ENCODE results near the gene SLC30A7.

Gene SLC30A7

DNA sequence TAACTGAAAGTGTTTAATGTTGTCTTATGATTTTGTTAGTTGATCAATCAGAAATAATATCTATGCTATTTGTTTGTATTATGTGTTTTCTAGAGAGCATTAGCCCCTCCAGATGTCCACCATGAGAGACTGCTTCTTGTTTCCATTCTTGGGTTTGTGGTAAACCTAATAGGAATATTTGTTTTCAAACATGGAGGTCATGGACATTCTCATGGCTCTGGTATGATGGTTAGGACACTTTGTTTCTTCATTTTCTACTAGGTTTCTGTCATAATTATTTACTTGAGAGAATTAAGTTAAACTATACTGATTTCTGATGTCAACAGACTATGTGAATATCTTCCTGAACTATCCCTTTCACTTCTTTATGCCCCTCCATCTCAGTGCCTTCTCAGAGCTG is 16.1 kb downstream of the SLC30A7 start:
- no peak for TF ChIP-seq GABPA (IDR thresholded peaks at IDR 0.05; ENCODE audit: low read depth)
- TF ChIP-seq, protein P1, sequence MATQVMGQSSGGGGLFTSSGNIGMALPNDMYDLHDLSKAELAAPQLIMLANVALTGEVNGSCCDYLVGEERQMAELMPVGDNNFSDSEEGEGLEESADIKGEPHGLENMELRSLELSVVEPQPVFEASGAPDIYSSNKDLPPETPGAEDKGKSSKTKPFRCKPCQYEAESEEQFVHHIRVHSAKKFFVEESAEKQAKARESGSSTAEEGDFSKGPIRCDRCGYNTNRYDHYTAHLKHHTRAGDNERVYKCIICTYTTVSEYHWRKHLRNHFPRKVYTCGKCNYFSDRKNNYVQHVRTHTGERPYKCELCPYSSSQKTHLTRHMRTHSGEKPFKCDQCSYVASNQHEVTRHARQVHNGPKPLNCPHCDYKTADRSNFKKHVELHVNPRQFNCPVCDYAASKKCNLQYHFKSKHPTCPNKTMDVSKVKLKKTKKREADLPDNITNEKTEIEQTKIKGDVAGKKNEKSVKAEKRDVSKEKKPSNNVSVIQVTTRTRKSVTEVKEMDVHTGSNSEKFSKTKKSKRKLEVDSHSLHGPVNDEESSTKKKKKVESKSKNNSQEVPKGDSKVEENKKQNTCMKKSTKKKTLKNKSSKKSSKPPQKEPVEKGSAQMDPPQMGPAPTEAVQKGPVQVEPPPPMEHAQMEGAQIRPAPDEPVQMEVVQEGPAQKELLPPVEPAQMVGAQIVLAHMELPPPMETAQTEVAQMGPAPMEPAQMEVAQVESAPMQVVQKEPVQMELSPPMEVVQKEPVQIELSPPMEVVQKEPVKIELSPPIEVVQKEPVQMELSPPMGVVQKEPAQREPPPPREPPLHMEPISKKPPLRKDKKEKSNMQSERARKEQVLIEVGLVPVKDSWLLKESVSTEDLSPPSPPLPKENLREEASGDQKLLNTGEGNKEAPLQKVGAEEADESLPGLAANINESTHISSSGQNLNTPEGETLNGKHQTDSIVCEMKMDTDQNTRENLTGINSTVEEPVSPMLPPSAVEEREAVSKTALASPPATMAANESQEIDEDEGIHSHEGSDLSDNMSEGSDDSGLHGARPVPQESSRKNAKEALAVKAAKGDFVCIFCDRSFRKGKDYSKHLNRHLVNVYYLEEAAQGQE (IDR thresholded peaks at IDR 0.05; ENCODE audit: insufficient replicate concordance, low read depth), result no peak
- TF ChIP-seq POLR2AphosphoS5 (IDR thresholded peaks at IDR 0.05; ENCODE audit: low read depth), result no peak
- no peak for TF ChIP-seq CTCF (IDR thresholded peaks at IDR 0.05; ENCODE audit: insufficient read depth, low read length)
- TF ChIP-seq SPI1 (IDR thresholded peaks at IDR 0.05; ENCODE audit: borderline replicate concordance, low read depth), result no peak
- no peak for DNase-seq (ENCODE audit: low read depth in 1 of 2, low spot score in 1 of 2)
- Histone ChIP-seq H3K4me3 (replicated peaks; ENCODE audit: insufficient read depth, low read length) (no peak overlapping the region), H3K27ac (replicated peaks) (no peak overlapping the region), H3K27me3 (ENCODE audit: insufficient read depth, poor library complexity, severe bottlenecking) (no peaks in the 10 kb centered on the region)

DNA sequence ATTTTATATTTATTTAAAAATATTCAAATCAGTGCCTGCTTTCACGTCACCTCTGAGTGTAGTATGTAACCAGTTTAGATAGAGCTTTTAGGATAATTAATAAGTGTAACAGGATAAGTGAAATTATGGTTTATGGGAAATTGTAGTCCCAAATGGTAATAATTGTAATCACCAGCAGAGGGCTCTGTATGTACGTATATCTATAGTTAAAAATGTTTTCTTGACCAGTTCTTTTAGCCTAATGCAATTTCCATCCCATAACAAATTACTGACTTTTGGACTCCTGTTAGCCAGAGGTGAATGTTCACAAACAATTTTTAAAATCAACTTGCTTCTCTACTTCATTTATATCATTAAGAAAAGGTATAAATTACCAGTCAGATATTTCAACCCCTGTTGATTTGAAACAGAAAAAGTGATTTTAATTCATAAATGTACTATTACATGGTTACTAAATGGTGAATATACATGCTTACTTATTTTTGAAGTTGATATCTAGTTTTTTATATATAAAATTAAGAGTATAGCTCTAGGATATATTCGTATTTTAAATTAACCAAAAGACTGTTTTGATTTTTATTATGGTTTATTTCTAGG is 25.3 kb downstream of the SLC30A7 start:
- TF ChIP-seq, protein P1 (IDR thresholded peaks at IDR 0.05; ENCODE audit: insufficient replicate concordance, low read depth), result no peak
- peak; percentile 34 for TF ChIP-seq CTCF (IDR thresholded peaks at IDR 0.05; ENCODE audit: insufficient read depth, low read length)
- no peak for TF ChIP-seq SPI1 (IDR thresholded peaks at IDR 0.05; ENCODE audit: borderline replicate concordance, low read depth)
- no peak for TF ChIP-seq POLR2AphosphoS5 (IDR thresholded peaks at IDR 0.05; ENCODE audit: low read depth)
- no peak for TF ChIP-seq GABPA (IDR thresholded peaks at IDR 0.05; ENCODE audit: low read depth)
- peak in 1 of 2 experiments; percentile 12 for DNase-seq (ENCODE audit: low read depth in 1 of 2, low spot score in 1 of 2)
- no peak overlapping the region for H3K27ac ChIP-seq (replicated peaks)

DNA sequence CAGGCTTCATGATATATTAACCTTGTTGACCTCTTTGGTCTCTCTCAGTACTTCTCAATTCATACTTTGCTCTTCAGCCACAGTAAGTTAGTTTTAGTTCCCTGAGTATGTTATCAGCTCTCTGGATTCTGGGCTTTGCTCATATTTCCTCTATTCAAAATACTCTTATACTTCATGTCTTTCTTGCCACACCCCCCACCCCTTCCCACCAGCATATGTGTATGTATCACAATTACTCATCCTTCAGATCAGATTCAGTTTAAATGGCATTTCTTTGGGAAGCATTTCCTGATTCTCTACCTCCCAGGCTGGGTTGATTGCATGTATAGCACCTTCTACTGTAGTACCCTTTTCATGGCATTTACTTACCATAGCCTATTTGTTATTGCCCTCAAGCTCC is 28.3 kb downstream of the SLC30A7 start:
- no peak for DNase-seq (ENCODE audit: low read depth in 1 of 2, low spot score in 1 of 2)
- Histone ChIP-seq H3K27me3 (ENCODE audit: insufficient read depth, poor library complexity, severe bottlenecking) (no peaks in the 10 kb centered on the region), H3K27ac (replicated peaks) (no peak overlapping the region), H3K4me3 (replicated peaks; ENCODE audit: insufficient read depth, low read length) (no peak overlapping the region)
- TF ChIP-seq CTCF (IDR thresholded peaks at IDR 0.05; ENCODE audit: insufficient read depth, low read length) (no peak), GABPA (IDR thresholded peaks at IDR 0.05; ENCODE audit: low read depth) (no peak), POLR2AphosphoS5 (IDR thresholded peaks at IDR 0.05; ENCODE audit: low read depth) (no peak), SPI1 (IDR thresholded peaks at IDR 0.05; ENCODE audit: borderline replicate concordance, low read depth) (no peak)
- TF ChIP-seq, protein P1 (IDR thresholded peaks at IDR 0.05; ENCODE audit: insufficient replicate concordance, low read depth), result no peak

More for the DNA sequence above, 25.3 kb downstream of the SLC30A7 start:
- Histone ChIP-seq H3K27me3 (ENCODE audit: insufficient read depth, poor library complexity, severe bottlenecking) (no peaks in the 10 kb centered on the region), H3K4me3 (replicated peaks; ENCODE audit: insufficient read depth, low read length) (no peak overlapping the region)
